GM21576 (cell line): ENCODE results near the gene FERMT3.
A peak's percentile ranks its signal among the peaks of the same experiment; 100 is the strongest.
"Not testable (repeated sequence)": the region's sequence is repeated elsewhere in the genome, so short reads cannot be mapped to it uniquely, and the experiment has no call there.

Source experiments
- ATAC-seq: cut with Tn5 transposase; IDR thresholded peaks from one replicate; pipeline ENCODE4 v1.9.1; 2021; ENCODE audit warnings: mild to moderate bottlenecking, moderate library complexity; ENCODE audit not compliant: unreplicated experiment

FERMT3 gene

DNA sequence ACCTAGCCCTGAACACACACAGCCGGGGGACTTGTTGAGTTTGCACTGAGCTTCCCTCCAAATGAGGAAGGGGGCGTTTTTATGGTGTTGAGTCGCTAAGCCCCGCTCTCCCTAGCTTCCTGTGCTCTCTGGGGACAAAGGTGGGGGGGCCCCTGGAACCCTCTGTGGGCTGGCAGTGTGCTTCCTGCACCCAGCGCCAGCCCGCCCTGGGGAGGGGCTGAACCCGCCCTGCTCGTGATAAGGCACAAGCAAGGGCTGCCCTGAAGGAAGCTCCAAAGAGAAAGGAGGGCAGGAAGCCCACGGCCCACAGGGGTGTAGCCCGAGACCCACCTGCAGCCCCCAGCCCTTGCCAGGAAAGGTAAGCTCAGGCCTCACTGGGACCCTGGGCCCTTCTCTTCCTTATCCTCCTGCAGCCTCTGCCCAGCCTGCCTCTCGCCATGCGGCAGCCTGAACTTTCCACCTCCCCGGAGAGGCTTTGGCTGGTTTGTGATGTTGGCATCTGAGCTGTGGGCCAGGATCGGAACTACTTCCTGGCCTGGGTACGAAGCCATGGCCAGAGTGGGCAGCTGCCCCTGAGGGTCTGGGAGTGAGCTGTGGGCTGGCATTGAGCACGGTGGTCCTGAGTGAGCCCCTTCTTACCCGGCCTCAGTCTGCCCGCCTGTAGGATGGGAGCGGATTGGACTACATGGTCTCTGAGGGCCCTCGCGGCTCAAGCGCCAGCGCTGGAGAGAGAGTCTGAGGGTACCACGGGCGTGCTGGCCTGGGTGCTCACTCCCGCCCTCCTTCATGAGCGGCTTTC, at the start of gene FERMT3:
Gene FERMT3 (plus strand): TSS at position 265 of the 799 bp plus-strand sequence. CDS start 644 bp downstream, outside the sequence.
- ATAC-seq, result no peak

DNA sequence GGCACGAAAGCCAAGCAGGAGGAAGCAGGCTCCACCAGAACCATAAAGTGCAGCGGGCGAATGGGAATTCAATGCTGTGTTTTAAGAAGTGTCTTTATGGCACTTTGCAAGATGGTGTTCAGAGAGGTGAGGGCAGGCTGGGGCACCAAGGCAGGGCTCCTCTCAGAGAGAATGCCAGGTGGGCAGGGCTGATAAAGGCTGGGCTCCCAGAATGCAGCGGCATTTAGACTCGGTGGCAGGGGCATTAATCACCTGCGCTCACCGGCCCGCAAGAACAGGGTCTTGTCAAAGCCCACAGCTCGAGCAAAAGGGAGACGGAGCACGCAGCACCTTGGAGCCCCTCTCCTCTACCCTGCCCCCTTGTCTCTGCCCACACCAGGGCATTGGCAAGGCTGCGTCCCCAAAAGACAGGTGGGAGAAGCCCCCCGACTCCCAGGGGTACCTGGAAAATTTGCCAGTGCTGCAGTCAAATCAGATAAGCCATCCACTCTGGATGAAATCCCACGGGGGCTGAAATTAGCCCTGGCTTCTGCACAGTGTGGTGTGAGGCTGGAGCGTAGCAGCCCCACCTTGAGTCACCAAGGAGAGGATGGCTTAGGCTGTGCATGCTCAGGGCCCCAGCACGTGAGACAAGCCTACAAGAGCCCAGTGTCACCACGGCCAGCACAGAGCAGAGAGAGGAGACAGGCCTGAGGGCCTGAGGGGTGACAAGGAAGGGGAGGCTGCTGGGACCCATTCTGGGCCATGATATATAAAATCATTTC, 48.7 kb upstream of the FERMT3 start:
- no peak for ATAC-seq

DNA sequence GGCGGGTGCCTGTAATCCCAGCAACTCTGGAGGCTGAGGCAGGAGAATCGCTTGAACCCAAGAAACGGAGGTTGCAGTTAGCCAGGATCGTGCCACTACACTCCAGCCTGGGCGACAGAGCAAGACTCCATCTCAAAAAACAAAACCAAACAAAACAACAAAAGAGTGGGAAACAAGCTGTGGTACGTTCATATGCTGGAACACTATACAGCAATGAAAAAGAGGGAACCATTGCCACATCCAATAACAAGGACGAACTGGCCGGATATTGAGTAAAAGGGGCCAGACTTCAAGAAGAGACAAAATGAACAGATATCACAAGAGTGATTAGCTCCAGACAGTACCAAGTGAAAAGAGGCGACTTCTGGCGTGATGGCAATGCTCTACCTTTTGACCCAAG, 45.5 kb upstream of the FERMT3 start:
- no peak for ATAC-seq

DNA sequence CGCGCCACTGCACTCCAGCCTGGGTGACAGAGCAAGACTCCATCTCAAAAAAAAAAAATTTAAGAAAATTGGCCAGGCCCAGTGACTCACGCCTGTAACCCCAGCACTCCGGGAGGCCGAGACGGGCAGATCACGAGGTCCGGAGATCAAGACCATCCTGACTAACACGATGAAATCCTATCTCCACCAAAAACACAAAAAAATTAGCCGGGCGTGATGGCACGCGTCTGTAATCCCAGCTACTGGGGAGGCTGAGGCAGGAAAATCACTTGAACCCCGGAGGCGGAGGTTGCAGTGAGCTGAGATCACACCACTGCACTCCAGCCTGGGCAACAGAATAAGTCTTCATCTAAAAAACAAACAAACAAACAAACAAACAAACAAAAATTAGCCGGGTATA, 43.8 kb upstream of the FERMT3 start:
- not testable (repeated sequence) for ATAC-seq

DNA sequence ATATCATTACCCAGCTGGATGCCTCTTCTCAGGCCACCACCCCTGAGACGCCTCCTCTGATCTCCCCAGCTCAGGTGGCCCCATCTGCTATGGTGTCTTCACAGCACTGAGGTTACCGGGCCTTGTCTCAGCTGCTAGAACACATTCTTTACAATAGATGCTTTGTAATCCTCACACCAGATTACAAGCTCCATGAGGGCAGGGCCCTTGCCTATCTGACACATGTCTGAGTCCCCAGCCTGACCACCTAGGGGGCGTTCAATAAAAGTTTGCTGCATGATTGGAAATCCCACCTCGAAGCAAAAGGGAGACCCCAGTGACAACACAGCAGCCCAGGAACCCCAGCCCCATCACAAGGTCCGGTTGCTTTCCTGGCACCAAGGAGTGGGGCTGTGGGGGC, 42.6 kb upstream of the FERMT3 start:
- no peak for ATAC-seq

DNA sequence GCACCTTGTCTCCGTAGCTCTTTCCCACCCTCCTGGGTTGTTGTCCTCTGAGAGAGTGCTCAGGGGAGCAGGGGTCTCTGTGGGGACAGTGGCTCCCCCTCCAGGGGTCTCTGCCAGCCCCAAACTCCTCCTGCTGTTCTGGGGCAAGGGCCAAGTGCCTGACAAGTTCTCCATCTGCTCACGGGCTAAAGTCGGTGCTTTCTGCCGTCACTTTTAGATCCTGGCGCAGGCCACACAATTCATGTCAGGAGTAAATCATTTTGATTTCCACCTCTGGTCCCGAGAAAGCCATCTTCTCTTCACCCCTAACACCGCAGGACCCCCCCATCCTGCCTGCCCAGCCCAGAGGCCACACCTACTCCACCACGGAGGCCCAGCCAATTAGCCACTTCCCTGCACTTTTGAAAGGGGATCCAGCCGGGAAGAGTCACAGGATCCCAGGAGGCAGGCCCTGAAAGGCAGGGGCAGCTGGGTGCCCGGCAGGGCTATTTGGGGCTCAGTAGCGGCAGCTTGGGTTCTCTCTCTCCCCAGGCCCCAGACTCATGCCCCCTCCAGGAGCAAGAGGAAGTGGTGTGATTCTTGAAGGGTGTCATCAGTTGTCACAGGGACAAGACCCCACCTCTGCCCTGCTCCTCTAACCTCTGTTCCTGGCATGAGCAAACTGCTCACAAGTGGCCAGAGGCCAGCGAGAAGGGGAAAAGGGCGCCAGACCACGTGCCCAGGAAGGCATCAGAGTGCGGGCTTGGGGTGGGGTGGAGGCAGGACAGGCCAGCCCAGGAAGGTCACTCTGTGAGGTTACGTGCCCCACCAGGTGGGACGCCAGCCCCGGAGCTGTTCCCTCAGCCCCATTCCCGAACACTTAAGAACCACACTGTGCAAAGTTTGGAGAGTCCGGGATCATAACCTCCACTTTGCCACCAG, 41.9 kb upstream of the FERMT3 start:
- ATAC-seq, result no peak

DNA sequence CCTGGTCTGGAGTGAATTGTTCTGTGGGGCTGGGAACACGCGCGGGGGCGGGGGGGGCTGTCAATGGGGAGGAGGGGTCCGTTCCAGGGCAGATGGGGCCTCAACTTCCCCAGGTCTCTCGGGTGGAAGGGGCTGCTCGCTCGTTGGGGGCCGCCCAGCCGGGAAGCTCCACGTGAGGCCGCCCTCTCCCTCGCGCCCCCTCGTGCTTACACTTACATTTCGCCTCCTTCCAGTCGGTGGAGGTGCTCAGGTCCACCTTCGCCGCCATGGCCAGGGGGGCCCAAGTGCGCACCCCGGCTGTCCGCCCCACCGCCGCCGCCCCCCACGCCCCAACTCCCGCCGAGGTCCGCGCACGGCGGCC, 41.1 kb upstream of the FERMT3 start:
- no peak for ATAC-seq

DNA sequence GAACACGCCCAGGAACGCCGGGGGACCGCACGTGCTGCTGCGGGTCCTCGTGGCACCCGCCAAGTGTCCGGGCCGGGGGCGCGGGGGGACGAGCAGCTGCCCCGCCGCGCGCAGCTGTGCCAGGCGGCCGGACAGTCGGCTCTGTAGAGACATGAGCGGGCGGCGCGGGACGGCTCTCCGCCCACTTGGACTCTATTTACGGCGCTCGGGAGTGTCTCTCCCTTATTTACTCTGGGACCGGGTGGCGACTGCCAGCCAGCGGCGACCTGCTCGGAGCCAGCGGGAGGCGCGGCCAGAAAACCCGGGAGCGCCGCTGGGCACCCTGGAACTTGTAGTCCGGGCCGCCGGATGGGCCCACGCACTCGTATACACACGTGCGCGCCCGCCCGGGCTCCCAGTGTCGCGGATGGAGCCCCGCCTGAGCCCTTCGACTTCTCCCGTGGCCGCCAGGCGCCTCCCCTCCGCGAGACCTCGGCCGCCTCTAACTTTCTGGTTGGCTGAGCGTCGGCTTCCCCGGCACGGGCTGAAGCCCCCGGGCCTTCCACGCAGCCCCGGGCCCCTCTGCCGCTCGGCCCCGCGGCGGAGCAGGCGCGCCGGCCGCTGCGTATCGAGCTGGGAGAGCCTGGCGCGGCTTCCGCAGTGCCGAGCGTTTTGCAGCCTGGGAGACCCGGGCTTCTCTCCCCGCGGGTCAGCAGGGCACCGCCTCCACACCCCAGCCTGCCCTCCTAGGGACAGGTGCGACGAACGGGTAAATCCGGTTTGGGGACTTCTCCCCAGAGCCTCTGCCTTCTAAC, 40.5 kb upstream of the FERMT3 start, which contains the start of gene MACROD1:
Gene MACROD1 (minus strand): TSS at position 272 of the 794 bp plus-strand sequence. CDS start 119 bp downstream, at position 153.
- ATAC-seq, result peak; percentile 67

DNA sequence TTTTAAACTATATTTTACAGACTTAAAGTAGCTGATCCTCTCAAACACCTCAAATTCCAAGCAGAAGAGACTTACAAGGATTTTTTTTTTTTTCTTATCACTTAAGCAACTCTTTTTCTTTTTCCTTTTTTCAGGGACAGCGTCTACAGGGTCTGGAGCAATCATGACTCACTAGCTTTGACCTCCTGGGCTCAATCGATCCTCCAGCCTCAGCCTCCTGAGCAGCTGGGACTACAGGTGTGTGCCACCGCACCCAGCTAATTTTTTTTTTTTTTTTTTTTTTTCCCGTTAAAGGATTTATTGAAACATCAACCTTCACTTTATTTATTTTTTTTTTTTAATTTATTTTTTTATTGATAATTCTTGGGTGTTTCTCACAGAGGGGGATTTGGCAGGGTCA, 36.1 kb upstream of the FERMT3 start:
- no peak for ATAC-seq

DNA sequence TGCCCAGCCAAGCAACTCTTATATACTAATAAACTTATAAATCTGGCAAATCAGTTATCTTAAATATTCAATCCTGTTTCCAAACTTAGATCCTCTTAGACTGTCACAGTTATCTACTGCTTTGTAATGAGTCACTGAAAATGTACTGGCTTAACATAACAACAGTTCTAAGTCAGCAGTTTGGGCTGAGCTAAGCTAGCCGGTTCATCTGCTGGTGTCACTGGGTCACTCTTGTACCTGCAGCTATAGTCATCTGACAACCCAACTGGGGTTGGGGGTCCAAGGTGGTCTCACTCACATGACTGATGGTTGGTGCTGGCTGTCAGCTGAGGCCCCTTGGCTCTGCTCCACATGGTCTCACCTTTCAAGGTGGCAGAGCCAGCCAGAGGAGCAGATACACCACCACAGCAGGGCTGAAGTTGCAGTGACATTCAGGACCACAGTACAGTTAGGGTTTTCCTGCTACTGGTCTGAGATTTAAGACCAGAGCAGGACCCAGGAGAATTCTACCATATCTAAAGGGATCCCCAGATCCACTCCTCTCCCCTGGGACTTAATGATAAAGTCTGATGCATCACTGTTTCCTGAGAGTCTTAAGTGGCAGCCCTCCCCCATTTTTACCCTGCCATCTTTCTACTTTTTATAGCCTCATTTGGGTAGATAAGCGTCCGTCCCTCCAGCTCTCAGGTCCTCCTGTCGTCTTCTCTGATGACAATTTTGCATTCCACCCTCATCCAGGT, 32.7 kb upstream of the FERMT3 start:
- no peak for ATAC-seq

DNA sequence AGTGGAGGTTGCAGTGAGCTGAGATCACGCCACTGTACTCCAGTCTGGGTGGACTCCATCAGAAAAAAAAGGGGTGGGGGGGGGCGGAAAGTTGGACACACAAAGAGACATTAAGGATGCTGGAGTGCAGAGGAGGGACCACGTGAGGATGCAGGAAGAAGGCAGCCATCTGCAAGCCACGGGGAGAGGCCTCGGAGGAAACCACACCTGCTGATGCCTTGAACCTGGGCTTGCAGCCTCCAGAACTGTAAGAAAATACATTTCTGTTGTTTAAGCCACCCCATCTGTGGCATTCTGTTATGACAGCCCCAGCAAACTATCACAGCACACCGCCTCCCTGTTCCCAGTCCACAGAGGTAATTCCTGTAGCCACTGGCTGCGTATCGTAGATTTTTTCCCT, 29.8 kb upstream of the FERMT3 start:
- ATAC-seq, result no peak

DNA sequence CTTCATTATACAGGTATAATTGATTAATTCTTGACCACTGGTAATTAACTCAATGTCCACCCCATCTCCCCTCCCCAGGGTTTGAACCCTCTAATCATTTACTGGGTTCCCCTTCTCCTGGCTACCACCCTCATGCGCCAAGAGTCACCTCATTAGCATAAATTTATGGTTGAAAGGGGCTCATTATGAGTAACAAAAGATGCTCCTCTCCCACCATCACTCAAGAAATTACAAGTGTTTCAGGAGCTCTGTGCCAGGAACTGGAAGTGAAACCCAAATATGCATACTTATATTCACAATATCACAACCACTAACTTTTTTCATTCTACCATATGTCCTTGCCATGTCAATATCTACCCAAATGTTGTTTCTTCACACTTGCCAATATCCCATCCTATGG, 28.3 kb upstream of the FERMT3 start:
- no peak for ATAC-seq

DNA sequence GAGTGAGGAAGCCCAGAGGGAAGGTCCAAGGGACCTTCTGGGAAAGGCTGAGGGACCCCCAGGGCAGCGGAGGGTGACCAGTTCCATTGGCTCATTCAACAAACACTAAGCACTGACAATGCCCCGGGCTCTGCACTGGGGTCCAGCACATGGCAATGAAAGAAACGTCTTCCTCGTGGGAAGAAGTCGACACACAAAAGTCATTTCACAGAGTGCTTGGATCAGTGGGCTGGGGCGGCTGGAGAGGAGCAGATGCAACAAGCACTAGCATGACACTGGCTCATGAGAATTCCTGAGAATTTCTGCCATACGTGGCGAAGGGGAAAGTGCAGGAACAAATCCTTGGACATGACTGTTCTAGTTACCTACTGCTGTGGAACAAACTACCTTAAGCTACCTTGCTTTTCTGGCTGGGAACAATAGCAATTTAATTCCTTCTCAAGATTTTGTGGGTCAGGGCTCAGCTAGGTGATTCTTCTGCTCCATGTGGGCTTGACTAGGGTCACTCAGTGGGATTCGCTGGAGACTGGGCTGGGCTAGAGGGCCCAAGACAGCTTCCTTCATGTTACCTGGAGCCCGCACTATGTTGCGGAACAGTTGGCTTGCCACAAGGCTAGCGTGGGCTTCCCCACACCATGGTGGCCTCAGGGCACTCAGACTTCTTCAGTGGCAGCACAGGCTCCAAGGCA, 27.4 kb upstream of the FERMT3 start:
- ATAC-seq, result no peak

DNA sequence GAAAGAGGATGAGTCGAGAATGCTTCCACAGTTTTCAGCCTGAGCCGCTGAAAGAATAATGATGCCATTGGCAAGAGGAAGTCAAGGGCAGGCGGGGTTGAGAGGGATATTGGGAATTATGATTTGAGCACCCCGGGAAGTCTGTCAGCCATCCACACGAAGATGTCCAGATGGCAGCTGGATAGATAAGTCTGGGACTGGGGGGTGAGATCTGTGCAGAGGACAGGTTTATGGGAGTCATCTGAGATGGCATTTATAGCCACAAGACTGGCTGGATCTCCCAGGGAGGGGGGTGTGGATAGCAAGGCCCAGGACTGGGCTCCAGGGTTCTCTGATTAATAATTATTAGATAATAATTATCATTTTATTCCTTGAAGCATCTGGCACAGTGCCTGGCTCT, 25.6 kb upstream of the FERMT3 start:
- ATAC-seq, result no peak

DNA sequence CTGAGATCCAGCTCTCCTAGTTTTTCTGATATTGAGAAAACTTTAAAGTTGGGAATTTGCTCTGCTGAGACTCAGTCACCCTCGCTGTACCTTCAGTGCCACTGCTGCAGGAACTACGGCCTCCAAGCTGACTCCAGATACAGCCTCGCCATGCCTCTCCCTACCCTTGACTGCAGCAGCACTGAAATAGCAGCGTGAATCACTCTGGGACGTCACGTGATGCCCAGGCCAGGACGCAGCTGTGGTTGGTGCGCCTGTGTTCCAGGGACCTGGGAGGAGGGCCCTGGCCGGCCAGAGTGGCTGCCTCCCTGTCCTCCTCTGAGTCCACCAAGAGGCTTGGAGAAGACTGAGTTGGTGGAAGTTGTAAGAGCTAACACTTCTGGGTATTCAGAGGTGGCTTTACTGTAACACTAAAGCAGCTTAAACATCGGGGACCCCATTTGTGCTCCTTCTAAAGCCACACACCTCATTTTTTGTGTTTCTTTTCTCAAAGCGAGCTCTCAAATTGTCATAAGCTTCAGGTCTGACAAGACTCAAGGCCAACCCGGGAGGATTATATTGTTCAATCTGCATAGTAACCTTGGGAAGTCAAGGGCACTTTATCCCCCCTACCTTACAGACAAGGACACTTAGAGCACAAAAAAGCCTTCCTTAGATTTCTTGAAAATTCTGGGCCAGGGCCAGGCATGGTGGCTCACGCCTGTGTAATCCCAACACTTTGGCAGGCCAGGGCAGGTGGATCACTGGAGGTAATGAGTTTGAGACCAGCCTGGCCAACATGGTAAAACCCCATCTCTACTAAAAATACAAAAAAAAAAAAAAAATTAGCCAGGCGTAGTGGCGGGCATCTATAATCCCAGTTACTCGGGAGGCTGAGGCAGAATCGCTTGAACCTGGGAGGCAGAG, 24.8 kb upstream of the FERMT3 start:
- no peak for ATAC-seq

DNA sequence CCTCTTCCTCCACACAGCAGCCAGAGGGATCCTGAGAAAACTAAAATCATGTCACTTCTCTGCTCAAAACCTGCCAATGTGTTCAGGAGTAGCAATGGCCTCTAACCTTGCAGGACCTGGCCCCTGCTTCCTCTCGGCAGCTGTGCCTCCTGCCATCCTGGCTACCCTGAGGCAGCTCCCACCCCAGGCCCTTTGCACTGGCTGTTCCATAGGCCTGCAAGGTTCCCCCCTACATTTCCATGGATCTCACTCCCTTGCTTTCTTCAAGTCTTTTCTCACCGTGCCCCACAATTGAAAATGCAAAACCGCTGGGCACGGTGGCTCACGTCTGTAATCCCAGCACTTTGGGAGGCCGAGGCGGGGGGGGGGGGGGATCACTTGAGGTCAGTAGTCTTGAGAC, 22.6 kb upstream of the FERMT3 start:
- ATAC-seq, result no peak

DNA sequence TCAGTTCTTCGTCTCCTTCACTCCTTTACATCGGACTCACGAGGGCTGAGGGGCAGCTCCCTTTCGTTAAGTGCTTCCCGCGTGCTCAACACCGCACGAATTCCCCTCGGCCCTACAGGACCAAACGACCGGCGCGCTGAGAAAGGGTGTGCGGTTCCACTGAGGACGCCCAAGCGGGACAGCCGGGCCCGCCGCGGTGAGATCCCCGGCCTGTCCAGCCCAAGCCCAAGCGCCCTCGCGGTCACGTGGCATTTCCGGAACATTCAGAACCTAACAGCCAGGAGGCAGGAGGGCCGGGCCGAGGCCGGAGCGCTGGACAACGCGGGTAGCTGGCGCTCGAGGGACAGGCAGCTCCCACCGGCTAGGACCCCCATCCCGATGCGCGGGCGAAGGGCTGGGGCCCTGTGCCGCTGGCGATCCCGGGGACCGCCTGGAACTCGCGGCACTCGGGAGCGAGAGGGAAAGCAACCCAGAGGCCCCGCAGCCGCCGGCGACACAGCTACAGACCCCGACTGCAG, 21.3 kb upstream of the FERMT3 start:
- ATAC-seq, result peak; percentile 15
